ENCODE data around the gene ERMP1. TPM values are rescaled to one million over a fixed set of nuclear protein-coding genes. Genes with fewer than 3 reads are reported as not detected.

The ERMP1 gene
- polyA plus RNA-seq, 3 donors, result 2.5 to 3.7 (median 3.6) TPM

GRCh38 chr9:5846096-5846495, 13.2 kb upstream of the ERMP1 start:
- peaks cover 25 to 30% of the 10 kb centered on the region in 2 donors for H3K4me1 ChIP-seq (ENCODE audit: control insufficient read depth in 1 of 2, insufficient read depth in 2 of 2, low read length in 2 of 2)
- H2AFZ ChIP-seq (ENCODE audit: insufficient read depth, low read depth, low read length, poor library complexity, severe bottlenecking), result no peak overlapping the region
- H3K4me3 ChIP-seq (replicated peaks in 1 of 3; ENCODE audit: low read depth in 2 of 3, low read length in 3 of 3), result no peak overlapping the region
- no peaks in the 10 kb centered on the region for H3K79me2 ChIP-seq (ENCODE audit: insufficient read depth, low read length)
- no peak overlapping the region for H3K9ac ChIP-seq (ENCODE audit: insufficient read depth, low read length, poor library complexity, severe bottlenecking)
- TF ChIP-seq CTCF (IDR thresholded peaks at IDR 0.05), result no peak
- H3K4me2 ChIP-seq (replicated peaks; ENCODE audit: extremely low read depth, low read length, poor library complexity, severe bottlenecking), result no peak overlapping the region
- H4K20me1 ChIP-seq (ENCODE audit: insufficient read depth, low read length), result no peaks in the 10 kb centered on the region
- intact Hi-C loops (cut with micrococcal nuclease), result no loop called here
- H3K9me3 Mint-ChIP-seq, result peaks cover 5 to 11% (median 7%) of the 10 kb centered on the region in 7 donors
- DNase-seq, result no peak
- 100% methylated on average over 1 of the region's 1 CpG for WGBS (ENCODE audit: insufficient coverage)
- H3K27ac Mint-ChIP-seq, result peak overlapping the region in 1 of 7 donors; percentile 21
- H3K36me3 Mint-ChIP-seq, result peaks cover 5 to 6% of the 10 kb centered on the region in 2 donors
- H3K9me3 ChIP-seq (replicated peaks in 1 of 2; ENCODE audit: control insufficient read depth in 1 of 2, insufficient read depth in 1 of 2, low read length in 2 of 2), result peaks cover 0 to 5% of the 10 kb centered on the region in 2 donors
- peaks cover 0 to 18% (median 6%) of the 10 kb centered on the region in 3 donors for H3K27me3 Mint-ChIP-seq (ENCODE audit: low read depth in 3 of 3)
- peaks cover 48% of the 10 kb centered on the region for H3K4me1 Mint-ChIP-seq
- H3K27ac ChIP-seq (ENCODE audit: low read depth in 1 of 2, low read length in 2 of 2), result no peak overlapping the region
- no peak overlapping the region for H3K4me3 Mint-ChIP-seq
- H3K36me3 ChIP-seq (replicated peaks in 1 of 2; ENCODE audit: control insufficient read depth in 1 of 2, insufficient read depth in 2 of 2, low read length in 2 of 2), result no peaks in the 10 kb centered on the region
- no peaks in the 10 kb centered on the region for H3K27me3 ChIP-seq (ENCODE audit: control insufficient read depth in 2 of 2, insufficient read depth in 2 of 2, low read length in 2 of 2)

GRCh38 chr9:5845157-5845531, 12.2 kb upstream of the ERMP1 start:
- Mint-ChIP-seq H3K4me3 (no peak overlapping the region), H3K27me3 (ENCODE audit: low read depth in 3 of 3) (peaks cover 0 to 18% (median 6%) of the 10 kb centered on the region in 3 donors), H3K36me3 (peaks cover 4 to 5% of the 10 kb centered on the region in 2 donors), H3K27ac (no peak overlapping the region), H3K9me3 (peaks cover 5 to 11% (median 7%) of the 10 kb centered on the region in 7 donors), H3K4me1 (peaks cover 38% of the 10 kb centered on the region)
- Histone ChIP-seq H3K79me2 (ENCODE audit: insufficient read depth, low read length) (no peaks in the 10 kb centered on the region), H3K4me2 (replicated peaks; ENCODE audit: extremely low read depth, low read length, poor library complexity, severe bottlenecking) (no peak overlapping the region), H3K4me3 (replicated peaks in 1 of 3; ENCODE audit: low read depth in 2 of 3, low read length in 3 of 3) (no peak overlapping the region), H3K9me3 (replicated peaks in 1 of 2; ENCODE audit: control insufficient read depth in 1 of 2, insufficient read depth in 1 of 2, low read length in 2 of 2) (peaks cover 0 to 5% of the 10 kb centered on the region in 2 donors), H3K27me3 (ENCODE audit: control insufficient read depth in 2 of 2, insufficient read depth in 2 of 2, low read length in 2 of 2) (no peaks in the 10 kb centered on the region), H3K9ac (ENCODE audit: insufficient read depth, low read length, poor library complexity, severe bottlenecking) (no peak overlapping the region), H4K20me1 (ENCODE audit: insufficient read depth, low read length) (no peaks in the 10 kb centered on the region), H3K27ac (ENCODE audit: low read depth in 1 of 2, low read length in 2 of 2) (no peak overlapping the region), H3K36me3 (replicated peaks in 1 of 2; ENCODE audit: control insufficient read depth in 1 of 2, insufficient read depth in 2 of 2, low read length in 2 of 2) (no peaks in the 10 kb centered on the region), H2AFZ (ENCODE audit: insufficient read depth, low read depth, low read length, poor library complexity, severe bottlenecking) (peak overlapping the region; percentile 36), H3K4me1 (ENCODE audit: control insufficient read depth in 1 of 2, insufficient read depth in 2 of 2, low read length in 2 of 2) (peaks cover 16 to 20% of the 10 kb centered on the region in 2 donors)
- intact Hi-C loops (cut with micrococcal nuclease), result no loop called here
- WGBS (ENCODE audit: insufficient coverage), result no CpG with 5 or more reads among the region's 1 CpG
- TF ChIP-seq CTCF (IDR thresholded peaks at IDR 0.05), result no peak
- no peak for DNase-seq

Measured in CD14-positive monocyte (primary cell).